NCI-H2227 treated with DMSO at 0.1 percent for 48 hours (cell line): ENCODE measurements around the gene VPS9D1.

Source experiments
- DNase-seq: peaks from one replicate; lab custom pipeline; 2025; lab: John Stamatoyannopoulos, UW

The VPS9D1 gene

DNA sequence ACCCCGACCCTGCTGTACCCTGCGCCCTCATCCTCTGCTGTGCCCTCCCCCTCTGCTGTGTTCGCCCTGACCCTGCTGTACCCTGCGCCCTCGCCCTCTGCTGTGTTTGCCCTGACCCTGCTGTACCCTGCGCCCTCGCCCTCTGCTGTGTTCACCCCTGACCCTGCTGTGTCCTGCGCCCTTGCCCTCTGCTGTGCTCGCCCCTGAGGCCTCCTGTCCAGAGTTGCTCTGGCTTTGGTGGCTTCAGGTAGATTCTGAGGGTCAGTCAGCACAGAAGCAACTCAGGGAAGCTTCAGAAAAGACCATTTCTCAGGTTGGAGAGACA, 12.2 kb upstream of the VPS9D1 start:
- DNase-seq: no peak

DNA sequence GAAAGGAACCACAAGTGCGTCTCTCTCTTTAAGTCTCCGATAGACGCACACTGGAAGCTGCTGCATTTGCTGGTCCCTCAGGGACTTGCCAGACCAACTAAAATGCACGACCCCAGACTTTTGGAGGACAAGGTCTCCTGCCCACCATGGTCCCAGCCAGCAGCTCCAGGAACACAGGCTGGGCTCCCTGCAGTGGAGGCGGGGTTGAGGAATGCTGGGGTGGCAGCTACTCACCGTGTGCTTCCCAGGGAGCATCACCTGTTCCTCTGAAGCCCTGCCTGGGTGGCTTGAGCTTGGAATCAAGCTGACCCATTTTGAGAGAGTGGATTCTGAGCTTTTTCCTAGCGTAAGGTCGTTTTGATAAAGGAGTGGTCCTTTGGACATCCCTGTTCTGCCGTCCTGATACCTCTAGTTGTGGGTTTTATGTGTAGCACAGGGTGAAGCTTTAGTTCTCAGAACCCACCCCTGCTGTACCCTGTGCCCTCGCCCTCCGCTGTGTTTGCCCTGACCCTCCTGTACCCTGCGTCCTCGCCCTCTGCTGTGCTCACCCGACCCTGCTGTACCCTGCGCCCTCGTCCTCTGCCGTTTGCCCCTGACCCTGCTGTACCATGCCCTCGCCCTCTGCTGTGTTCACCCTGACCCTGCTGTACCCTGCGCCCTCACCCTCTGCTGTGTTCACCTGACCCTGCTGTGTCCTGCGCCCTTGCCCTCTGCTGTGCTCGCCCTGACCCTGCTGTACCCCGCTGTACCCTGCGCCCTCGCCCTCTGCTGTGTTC, 11.6 kb upstream of the VPS9D1 start:
- no peak for DNase-seq

GRCh38 chr16:89730610-89731234, 10.0 kb upstream of the VPS9D1 start:
- DNase-seq: no peak

GRCh38 chr16:89729863-89730593, 9.3 kb upstream of the VPS9D1 start:
- no peak for DNase-seq

GRCh38 chr16:89729293-89729692, 8.6 kb upstream of the VPS9D1 start:
- DNase-seq: no peak

GRCh38 chr16:89727406-89728120, 6.9 kb upstream of the VPS9D1 start:
- DNase-seq: no peak

DNA sequence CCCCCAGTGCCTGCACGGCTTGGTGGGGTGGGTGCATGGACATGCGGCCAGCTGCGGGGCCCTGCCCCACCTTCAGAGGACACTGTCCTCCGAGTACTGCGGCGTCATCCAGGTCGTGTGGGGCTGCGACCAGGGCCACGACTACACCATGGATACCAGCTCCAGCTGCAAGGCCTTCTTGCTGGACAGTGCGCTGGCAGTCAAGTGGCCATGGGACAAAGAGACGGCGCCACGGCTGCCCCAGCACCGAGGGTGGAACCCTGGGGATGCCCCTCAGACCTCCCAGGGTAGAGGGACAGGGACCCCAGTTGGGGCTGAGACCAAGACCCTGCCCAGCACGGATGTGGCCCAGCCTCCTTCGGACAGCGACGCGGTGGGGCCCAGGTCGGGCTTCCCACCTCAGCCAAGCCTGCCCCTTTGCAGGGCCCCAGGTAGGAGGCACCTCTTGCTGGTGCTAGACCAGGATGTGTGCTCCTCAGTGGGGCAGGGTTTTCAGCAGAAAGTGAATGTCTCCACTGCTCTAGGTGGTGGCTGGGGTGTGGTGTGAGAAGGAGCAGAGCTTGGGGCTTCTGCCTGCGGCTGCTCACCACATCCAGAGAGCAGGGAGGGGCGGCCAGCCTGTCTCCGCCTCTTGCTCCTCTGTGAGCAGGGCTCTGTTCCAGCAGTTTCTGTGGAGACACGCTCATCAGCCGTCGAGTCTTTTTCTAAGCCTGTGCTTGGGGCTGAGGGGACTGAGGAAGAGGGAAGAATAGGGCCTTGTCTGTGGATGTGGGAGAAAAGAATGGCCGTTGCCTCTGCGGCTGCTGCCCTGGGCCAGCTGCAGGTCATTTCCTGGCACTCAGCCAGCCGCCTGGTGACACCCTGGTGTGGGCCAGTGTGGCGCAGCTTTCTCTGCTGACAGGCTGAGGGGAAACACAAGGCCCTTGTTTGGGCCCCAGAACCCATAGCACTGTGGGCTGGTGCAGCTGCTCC, 2.9 kb upstream of the VPS9D1 start:
- no peak for DNase-seq

DNA sequence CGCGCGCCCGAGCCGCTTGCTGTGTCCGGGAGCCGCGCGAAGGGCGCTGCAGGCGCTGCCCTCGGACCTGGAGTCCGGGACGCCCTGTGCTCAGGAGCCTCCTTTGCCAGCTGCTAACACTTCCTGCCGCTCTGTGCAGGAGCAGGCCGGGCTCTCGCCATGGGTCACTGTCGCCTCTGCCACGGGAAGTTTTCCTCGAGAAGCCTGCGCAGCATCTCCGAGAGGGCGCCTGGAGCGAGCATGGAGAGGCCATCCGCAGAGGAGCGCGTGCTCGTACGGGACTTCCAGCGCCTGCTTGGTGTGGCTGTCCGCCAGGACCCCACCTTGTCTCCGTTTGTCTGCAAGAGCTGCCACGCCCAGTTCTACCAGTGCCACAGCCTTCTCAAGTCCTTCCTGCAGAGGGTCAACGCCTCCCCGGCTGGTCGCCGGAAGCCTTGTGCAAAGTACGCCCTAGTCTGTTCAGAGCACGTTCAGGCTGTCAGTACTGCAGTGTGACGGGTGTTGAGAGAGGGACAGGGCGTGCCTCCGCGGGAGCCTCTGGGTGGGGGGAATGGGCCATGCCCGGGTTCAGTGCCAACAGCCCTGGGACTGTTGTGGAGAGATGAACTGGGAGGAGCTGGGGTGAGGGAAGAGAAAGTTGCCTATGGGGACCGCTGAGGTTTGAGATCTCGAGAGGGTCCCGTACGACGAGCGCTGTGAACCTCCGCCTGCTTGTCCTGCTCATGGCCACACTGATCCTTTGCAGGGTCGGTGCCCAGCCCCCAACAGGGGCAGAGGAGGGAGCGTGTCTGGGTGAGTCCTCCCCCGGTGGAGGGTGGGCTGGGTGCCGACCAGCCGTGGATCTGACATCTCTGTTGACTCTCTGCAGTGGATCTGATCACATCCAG, 1.9 kb upstream of the VPS9D1 start:
- peak; percentile 20 for DNase-seq

DNA sequence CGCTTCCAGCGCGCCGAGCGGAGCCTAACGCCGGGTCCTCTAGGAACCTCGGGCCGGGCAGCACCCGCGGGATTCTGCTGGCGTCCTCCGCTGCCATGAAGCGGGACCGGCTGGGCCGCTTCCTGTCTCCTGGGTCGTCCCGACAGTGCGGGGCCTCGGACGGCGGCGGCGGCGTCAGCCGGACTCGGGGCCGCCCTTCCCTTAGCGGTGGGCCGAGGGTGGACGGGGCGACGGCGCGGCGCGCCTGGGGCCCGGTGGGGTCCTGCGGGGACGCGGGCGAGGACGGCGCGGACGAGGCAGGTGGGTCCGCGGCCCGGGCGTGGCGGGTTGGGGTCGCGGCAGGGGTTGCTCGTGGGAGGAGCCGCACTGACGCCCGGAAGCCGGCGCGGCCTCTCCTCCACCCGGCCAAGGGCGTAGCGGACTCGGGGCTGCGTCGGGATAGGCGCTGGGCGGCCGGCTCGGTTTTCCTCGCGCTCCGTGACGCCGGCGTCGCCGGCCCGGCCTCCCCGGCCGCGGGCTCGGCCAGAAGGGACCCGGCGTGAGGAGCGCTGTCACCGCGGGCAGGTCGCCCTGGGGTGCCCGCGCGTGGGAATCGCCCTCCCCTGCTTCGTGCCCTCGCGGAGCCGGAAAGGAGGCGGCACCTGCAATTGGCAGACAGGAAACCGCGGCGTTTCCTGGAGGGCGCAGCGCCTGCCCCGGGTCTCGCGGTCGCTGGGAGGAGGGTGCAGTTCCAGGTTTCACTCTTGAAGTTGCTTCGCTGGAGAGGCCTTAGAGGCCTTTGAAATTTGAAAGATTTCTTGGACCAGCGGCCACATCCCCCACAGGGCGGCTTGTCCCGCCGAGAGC, 1.1 kb upstream of the VPS9D1 start:
- no peak for DNase-seq

DNA sequence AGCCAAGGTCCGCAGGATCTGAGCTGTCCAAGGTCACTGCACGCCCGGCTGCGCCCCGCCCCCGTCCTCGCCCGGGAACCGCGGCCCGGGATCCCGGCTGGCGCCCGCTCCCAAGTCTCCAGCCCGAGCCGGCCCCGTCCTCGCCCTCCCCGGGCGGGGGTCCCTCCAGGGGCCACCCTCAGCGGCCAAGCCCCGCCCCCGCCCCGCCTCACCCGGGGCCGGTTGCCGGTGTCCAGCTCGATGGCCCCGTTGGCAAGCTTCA, 216 bp downstream of the VPS9D1 start:
- DNase-seq: no peak

GRCh38 chr16:89717688-89718505, 2.8 kb downstream of the VPS9D1 start:
- DNase-seq: no peak

- DNase-seq: no peak
These were observed 3.6 kb downstream of the VPS9D1 start for GRCh38 chr16:89716916-89717687.

DNA sequence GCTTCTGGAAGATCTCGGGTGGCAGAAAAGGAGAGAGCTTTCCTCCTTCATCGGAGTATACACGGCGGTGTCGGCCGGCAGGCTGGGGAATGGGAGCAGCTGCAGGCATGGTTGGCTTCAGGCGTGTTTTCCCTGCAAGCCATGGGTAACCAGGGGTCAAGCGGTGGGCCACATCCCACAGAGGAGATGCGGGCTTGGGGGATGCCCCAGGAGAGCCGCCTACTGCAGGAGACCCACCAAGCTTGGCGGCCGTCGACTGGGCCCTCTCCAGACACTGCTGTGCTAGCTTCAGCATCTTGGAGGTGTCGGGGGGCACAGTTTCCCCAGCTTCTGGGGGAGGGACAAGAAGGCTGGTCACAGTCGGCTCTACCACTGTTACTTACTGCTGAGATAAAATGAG, 4.2 kb downstream of the VPS9D1 start:
- no peak for DNase-seq

DNA sequence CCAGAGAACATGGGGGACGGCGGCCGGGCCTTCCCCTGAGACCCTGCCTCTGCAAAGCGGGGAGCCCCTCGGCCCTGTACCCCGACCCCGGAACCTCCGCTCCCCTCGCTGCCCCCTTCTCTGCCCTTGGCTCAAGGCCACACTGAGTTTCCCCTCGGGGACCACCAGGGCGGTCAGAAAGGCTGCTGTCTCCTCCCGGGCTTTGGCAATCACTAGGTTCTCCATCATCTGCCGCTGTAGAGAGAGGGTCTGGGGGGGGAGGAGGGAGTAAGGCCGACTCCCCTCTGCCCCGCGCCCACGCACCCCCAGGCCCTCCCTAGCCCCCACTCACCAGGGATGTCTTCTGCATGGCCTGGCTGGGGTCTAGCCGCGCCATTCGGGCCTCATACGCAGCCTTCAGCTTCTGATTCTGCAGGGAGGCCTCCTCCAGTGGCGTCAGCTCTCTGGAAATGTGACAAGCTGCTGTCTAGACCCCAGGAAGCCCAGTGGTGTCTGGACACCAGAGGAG, 8.4 kb downstream of the VPS9D1 start:
- DNase-seq: no peak

GRCh38 chr16:89711601-89712273, 9.0 kb downstream of the VPS9D1 start:
- no peak for DNase-seq

- DNase-seq: no peak
These were observed 9.8 kb downstream of the VPS9D1 start for GRCh38 chr16:89710709-89711564.
